Bladder microvascular endothelial cell (primary cell): ENCODE results near the gene SGCG. TPM values are rescaled to one million over a fixed set of nuclear protein-coding genes. Genes with fewer than 3 reads are reported as not detected.

Experiments
- total RNA-seq: library from RNA; depleted of rRNA; stranded (reverse); fragments of >200 nt; gene quantifications from 2 replicates; pipeline ENCODE4 v1.2.3, GENCODE V29; 2014

Gene SGCG
- 0.16 TPM in 1 of 2 replicates, not detected in the other for total RNA-seq

GRCh38 chr13:23180711-23181110 is at the start of gene SGCG:
TSS of gene SGCG (plus strand) at chr13:23180979. CDS start at chr13:23203695, 22,716 bp downstream.

